ENCODE measurements around the gene NOS3. TPM values are rescaled to one million over a fixed set of nuclear protein-coding genes. Genes with fewer than 3 reads are reported as not detected.

The NOS3 gene
- total and polyA plus RNA-seq, 2 of the 13 experiments (the other 11 are each of a cell fraction or from before 2014, with no cell fraction given) = 3.7 to 7.5 TPM

- TF ChIP-seq HNRNPL (IDR thresholded peaks at IDR 0.05; ENCODE audit: low read depth, low read length) (no peak), TBL1XR1 (IDR thresholded peaks at IDR 0.05; ENCODE audit: borderline replicate concordance, low read length, partially characterized antibody) (no peak), ZSCAN9 (CRISPR knock-in tag; IDR thresholded peaks at IDR 0.05; ENCODE audit: borderline replicate concordance) (no peak), GFI1 (CRISPR knock-in tag; IDR thresholded peaks at IDR 0.05; ENCODE audit: borderline replicate concordance) (no peak), ZNF547 (CRISPR knock-in tag; IDR thresholded peaks at IDR 0.05) (no peak), NCOA2 (CRISPR knock-in tag; IDR thresholded peaks at IDR 0.05) (no peak), ZNF761 (CRISPR knock-in tag; conservative IDR thresholded peaks at IDR 0.05) (no peak), KMT2B (CRISPR knock-in tag; IDR thresholded peaks at IDR 0.05) (no peak), ZMAT3 (CRISPR knock-in tag; conservative IDR thresholded peaks at IDR 0.05) (no peak), ZEB1 (IDR thresholded peaks at IDR 0.05; ENCODE audit: insufficient replicate concordance, low read depth) (no peak), ISL2 (CRISPR knock-in tag; IDR thresholded peaks at IDR 0.05) (no peak)
Observed at GRCh38 chr7:151014950-151015349, 24.1 kb downstream of the NOS3 start (continued).

DNA sequence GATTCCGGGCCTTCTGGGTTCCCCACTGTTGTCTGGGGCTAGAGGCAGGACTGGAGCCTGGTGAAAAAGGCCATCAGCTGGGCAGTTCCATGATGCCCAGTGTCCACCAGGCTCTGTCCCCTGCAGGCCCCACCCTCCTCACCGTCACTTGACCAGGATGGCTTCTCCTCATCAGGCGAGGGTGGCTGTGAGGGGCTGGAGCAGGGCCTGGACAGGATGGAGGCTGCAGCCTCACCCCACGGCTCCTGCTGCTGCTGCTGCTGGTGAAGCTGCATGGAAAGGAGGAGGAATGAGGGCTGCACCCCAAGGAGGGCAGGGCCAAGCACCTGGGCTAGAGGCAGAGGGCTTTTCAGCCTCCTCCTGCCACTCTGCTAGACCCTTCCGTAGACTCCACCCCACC lies 25.1 kb downstream of the NOS3 start:
- ChIA-PET POLR2A (no interaction called here), CTCF (ENCODE audit: low intra/inter-chr PET ratio, low total read pairs) (no interaction called here)
- FAIRE-seq (no peak), ATAC-seq (no peak), DNase-seq (ENCODE audit: low spot score) (no peak)
- H3K4me2 ChIP-seq (ENCODE audit: low read depth, low read length) = no peak overlapping the region
- no peaks in the 10 kb centered on the region for H4K20me1 ChIP-seq (ENCODE audit: insufficient read depth, low read length)
- H3K79me2 ChIP-seq (ENCODE audit: insufficient read depth, low read length) = no peaks in the 10 kb centered on the region
- H3K9me3 ChIP-seq (ENCODE audit: low read length) = no peaks in the 10 kb centered on the region
- WGBS (ENCODE audit: low lambda C conversion rate) = 90% methylated on average over 1 of the region's 5 CpGs
- no peak overlapping the region for H3K9ac ChIP-seq (ENCODE audit: insufficient read depth, low read depth, low read length)
- TF ChIP-seq, protein P1, sequence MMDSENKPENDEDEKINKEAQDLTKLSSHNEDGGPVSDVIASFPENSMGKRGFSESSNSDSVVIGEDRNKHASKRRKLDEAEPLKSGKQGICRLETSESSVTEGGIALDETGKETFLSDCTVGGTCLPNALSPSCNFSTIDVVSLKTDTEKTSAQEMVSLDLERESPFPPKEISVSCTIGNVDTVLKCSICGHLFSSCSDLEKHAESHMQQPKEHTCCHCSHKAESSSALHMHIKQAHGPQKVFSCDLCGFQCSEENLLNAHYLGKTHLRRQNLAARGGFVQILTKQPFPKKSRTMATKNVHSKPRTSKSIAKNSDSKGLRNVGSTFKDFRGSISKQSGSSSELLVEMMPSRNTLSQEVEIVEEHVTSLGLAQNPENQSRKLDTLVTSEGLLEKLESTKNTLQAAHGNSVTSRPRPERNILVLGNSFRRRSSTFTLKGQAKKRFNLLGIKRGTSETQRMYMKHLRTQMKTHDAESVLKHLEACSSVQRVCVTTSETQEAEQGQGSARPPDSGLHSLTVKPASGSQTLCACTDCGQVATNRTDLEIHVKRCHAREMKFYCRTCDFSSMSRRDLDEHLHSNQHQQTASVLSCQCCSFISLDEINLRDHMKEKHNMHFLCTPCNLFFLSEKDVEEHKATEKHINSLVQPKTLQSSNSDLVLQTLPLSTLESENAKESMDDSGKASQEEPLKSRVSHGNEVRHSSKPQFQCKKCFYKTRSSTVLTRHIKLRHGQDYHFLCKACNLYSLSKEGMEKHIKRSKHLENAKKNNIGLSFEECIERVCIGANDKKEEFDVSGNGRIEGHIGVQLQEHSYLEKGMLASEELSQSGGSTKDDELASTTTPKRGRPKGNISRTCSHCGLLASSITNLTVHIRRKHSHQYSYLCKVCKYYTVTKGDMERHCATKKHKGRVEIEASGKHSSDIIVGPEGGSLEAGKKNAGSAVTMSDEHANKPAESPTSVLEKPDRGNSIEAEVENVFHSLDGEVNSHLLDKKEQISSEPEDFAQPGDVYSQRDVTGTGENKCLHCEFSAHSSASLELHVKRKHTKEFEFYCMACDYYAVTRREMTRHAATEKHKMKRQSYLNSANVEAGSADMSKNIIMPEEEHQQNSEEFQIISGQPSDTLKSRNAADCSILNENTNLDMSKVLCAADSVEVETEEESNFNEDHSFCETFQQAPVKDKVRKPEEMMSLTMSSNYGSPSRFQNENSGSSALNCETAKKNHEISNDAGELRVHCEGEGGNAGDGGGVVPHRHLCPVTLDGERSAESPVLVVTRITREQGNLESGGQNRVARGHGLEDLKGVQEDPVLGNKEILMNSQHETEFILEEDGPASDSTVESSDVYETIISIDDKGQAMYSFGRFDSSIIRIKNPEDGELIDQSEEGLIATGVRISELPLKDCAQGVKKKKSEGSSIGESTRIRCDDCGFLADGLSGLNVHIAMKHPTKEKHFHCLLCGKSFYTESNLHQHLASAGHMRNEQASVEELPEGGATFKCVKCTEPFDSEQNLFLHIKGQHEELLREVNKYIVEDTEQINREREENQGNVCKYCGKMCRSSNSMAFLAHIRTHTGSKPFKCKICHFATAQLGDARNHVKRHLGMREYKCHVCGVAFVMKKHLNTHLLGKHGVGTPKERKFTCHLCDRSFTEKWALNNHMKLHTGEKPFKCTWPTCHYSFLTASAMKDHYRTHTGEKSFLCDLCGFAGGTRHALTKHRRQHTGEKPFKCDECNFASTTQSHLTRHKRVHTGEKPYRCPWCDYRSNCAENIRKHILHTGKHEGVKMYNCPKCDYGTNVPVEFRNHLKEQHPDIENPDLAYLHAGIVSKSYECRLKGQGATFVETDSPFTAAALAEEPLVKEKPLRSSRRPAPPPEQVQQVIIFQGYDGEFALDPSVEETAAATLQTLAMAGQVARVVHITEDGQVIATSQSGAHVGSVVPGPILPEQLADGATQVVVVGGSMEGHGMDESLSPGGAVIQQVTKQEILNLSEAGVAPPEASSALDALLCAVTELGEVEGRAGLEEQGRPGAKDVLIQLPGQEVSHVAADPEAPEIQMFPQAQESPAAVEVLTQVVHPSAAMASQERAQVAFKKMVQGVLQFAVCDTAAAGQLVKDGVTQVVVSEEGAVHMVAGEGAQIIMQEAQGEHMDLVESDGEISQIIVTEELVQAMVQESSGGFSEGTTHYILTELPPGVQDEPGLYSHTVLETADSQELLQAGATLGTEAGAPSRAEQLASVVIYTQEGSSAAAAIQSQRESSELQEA (CRISPR knock-in tag; IDR thresholded peaks at IDR 0.05; ENCODE audit: not compliant biosample characterization) = no peak
- no peak for TF ChIP-seq MED8 (CRISPR knock-in tag; IDR thresholded peaks at IDR 0.05; ENCODE audit: insufficient replicate concordance)
- TF ChIP-seq PHB2 (IDR thresholded peaks at IDR 0.05; ENCODE audit: partially characterized antibody) = no peak
- no peak for TF ChIP-seq GABPA (IDR thresholded peaks at IDR 0.05; ENCODE audit: low read depth, low read length)
- no peak for TF ChIP-seq GABPA (CRISPR knock-in tag; IDR thresholded peaks at IDR 0.05; ENCODE audit: low read depth)
- no peak for TF ChIP-seq PRPF4 (IDR thresholded peaks at IDR 0.05; ENCODE audit: low read depth, low read length, poor library complexity, severe bottlenecking)
- no peak for TF ChIP-seq ZSCAN29 (CRISPR knock-in tag; conservative IDR thresholded peaks at IDR 0.05)
- H2AFZ ChIP-seq (ENCODE audit: low read length) = no peak overlapping the region
- in situ Hi-C loops (cut with HindIII; ENCODE audit: extremely low pct_ligation_motif_present, low pct_unique_long_range_greater_than_20kb) = no loop called here
- H3K27ac ChIP-seq (ENCODE audit: extremely low read length, insufficient read depth, low read length) = no peak overlapping the region
- no peak overlapping the region for H3K4me3 ChIP-seq (replicated peaks in 1 of 3; ENCODE audit: insufficient read depth in 1 of 3, low read depth in 2 of 3, low read length in 3 of 3)
- peaks cover 9 to 28% of the 10 kb centered on the region in 2 experiments for H3K27me3 ChIP-seq (ENCODE audit: control insufficient read depth in 1 of 2, insufficient read depth in 2 of 2, low read length in 2 of 2)
- no TSS peak for BruUV-seq (replicated peaks)
- no peaks in the 10 kb centered on the region; a peak in 1 of 5 replicates for H3K36me3 ChIP-seq (replicated peaks in 1 of 2; ENCODE audit: control insufficient read depth in 1 of 2, insufficient read depth in 2 of 2, low read length in 2 of 2)
- intact Hi-C loops (cut with micrococcal nuclease; ENCODE audit: unreplicated experiment) = no loop called here
- peaks cover 56% of the 10 kb centered on the region for H3K4me1 ChIP-seq (ENCODE audit: insufficient read depth, low read length)
